Measurements from ENCODE around the gene SIX1. TPM values are rescaled to one million over a fixed set of nuclear protein-coding genes. Genes with fewer than 3 reads are reported as not detected.

Gene SIX1
- total and polyA plus RNA-seq, 2 experiments from 2014 or later, result 0.35 to 0.71 TPM

- Histone ChIP-seq H3K9me2 (ENCODE audit: insufficient read depth) (no peaks in the 10 kb centered on the region), H3K4me1 (ENCODE audit: insufficient read depth) (peaks cover 30% of the 10 kb centered on the region), H3K27me3 (ENCODE audit: insufficient read depth) (peaks cover 77% of the 10 kb centered on the region), H3K4me2 (peak overlapping the region; percentile 89), H3K4me3 (peak overlapping the region; percentile 72), H3K27ac (ENCODE audit: low read depth) (no peak overlapping the region), H3K36me3 (ENCODE audit: insufficient read depth) (no peaks in the 10 kb centered on the region), H3F3A (replicated peaks; ENCODE audit: low read depth) (peaks cover 16% of the 10 kb centered on the region), H4K20me1 (replicated peaks; ENCODE audit: insufficient read depth) (no peaks in the 10 kb centered on the region), H2AFZ (no peak overlapping the region), H3K79me2 (replicated peaks; ENCODE audit: insufficient read depth) (no peaks in the 10 kb centered on the region)
- Mint-ChIP-seq H3K4me1 (peaks cover 38% of the 10 kb centered on the region), H3K4me3 (peak overlapping the region; percentile 76; the same call in 2 of the 3 replicates), H3K27ac (no peak overlapping the region), H3K36me3 (ENCODE audit: low read depth) (no peaks in the 10 kb centered on the region), H3K9me3 (no peaks in the 10 kb centered on the region), H3K27me3 (ENCODE audit: insufficient read depth, low read depth, poor library complexity) (peaks cover 66% of the 10 kb centered on the region)
- no peak for TF ChIP-seq STAT1 (IDR thresholded peaks at IDR 0.05; ENCODE audit: unreplicated experiment)
- no peak for TF ChIP-seq ZNF114 (CRISPR knock-in tag; IDR thresholded peaks at IDR 0.05)
- TF ChIP-seq POLR2AphosphoS5 (IDR thresholded peaks at IDR 0.05; ENCODE audit: low read depth), result no peak
- no peak for TF ChIP-seq ETS1 (IDR thresholded peaks at IDR 0.05)
- ATAC-seq, result no peak
- DNase-seq (ENCODE audit: low spot score), result no peak
Observed at GRCh38 chr14:60658909-60659585, 9.8 kb upstream of the SIX1 start.

- TF ChIP-seq ZNF462 (CRISPR knock-in tag; IDR thresholded peaks at IDR 0.05), result no peak
- TF ChIP-seq EZH2 (IDR thresholded peaks at IDR 0.05; ENCODE audit: low read depth, unreplicated experiment), result peak; percentile 78
- no peak for TF ChIP-seq POLR2AphosphoS5 (IDR thresholded peaks at IDR 0.05; ENCODE audit: low read depth)
- 0 out of 4 replicates have a peak, but pooled peaks of 1 of the 2 experiments have one; percentile 9 for TF ChIP-seq CTCF (conservative IDR thresholded peaks at IDR 0.05; ENCODE audit: low read depth in 2 of 2)
- no peak for TF ChIP-seq NANOG (IDR thresholded peaks at IDR 0.05; ENCODE audit: borderline replicate concordance)
- TF ChIP-seq STAT1 (IDR thresholded peaks at IDR 0.05; ENCODE audit: unreplicated experiment), result no peak
- Histone ChIP-seq H3K4me2 (peak overlapping the region; percentile 89), H3K36me3 (ENCODE audit: insufficient read depth) (no peaks in the 10 kb centered on the region), H3K79me2 (replicated peaks; ENCODE audit: insufficient read depth) (no peaks in the 10 kb centered on the region), H3K4me1 (ENCODE audit: insufficient read depth) (peaks cover 38% of the 10 kb centered on the region), H4K20me1 (replicated peaks; ENCODE audit: insufficient read depth) (0 out of 2 replicates have a peak, but pooled peaks cover 3% of the 10 kb centered on the region), H3K9me2 (ENCODE audit: insufficient read depth) (no peaks in the 10 kb centered on the region), H2AFZ (peak overlapping the region; percentile 95; the same call in 1 of the 2 replicates), H3K27ac (ENCODE audit: low read depth) (no peak overlapping the region), H3K4me3 (peak overlapping the region; percentile 72), H3F3A (replicated peaks; ENCODE audit: low read depth) (peaks cover 23% of the 10 kb centered on the region), H3K27me3 (ENCODE audit: insufficient read depth) (peaks cover 85% of the 10 kb centered on the region)
- Mint-ChIP-seq H3K4me3 (peak overlapping the region; percentile 76), H3K36me3 (ENCODE audit: low read depth) (no peaks in the 10 kb centered on the region; the same call in 2 of the 3 replicates), H3K27me3 (ENCODE audit: insufficient read depth, low read depth, poor library complexity) (peaks cover 74% of the 10 kb centered on the region), H3K9me3 (no peaks in the 10 kb centered on the region), H3K4me1 (peaks cover 46% of the 10 kb centered on the region), H3K27ac (no peak overlapping the region)
- no peak for ATAC-seq
- DNase-seq (ENCODE audit: low spot score), result peak; percentile 50
Observed at GRCh38 chr14:60658211-60658690, 9.0 kb upstream of the SIX1 start.
